Activated naive CD4-positive, alpha-beta T cell (primary cell): ENCODE measurements around the gene CYB5A.

Source experiments
- DNase-seq, 4 experiments: peaks; one replicate each; lab custom pipeline; 2025; lab: John Stamatoyannopoulos, UW

Gene CYB5A

DNA sequence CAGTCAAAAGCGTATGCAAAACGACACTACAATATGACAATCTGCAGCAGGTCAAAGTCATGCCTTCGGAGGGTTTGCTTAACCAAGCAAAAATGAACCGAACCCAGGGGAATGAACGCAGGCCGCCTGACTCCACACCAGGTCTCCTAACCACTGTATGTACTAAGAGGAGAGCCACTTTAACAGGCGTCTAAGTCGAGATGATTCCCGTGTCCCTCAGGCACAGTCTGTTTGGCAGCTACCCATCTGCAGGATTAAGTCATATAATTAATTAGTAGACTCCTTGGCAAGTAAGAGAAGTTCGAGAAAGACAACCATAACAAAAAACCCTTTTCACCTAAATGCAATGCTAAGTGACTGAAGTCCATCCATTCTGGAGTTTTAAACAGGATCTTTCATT lies 15.2 kb downstream of the CYB5A start:
- no peak for DNase-seq

DNA sequence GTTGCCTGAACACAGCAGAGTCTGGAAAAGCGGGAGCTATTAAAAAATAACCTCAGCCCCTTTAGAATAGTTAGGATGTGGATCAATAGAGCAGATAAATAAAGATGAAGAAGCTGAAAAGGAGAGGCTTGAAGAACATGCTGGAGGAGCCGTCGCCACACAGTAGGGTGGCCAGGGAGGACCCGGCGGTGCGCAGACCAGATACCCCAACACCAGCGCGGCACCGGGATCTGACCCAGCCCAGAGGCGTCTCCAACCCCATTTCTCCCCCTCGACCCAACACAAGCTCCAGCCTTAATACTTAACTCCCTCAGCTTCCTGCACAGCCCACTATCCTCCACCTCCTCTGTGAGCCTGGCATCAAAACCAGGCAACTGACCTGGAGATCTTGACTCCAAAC lies 16.0 kb downstream of the CYB5A start:
- DNase-seq: no peak

DNA sequence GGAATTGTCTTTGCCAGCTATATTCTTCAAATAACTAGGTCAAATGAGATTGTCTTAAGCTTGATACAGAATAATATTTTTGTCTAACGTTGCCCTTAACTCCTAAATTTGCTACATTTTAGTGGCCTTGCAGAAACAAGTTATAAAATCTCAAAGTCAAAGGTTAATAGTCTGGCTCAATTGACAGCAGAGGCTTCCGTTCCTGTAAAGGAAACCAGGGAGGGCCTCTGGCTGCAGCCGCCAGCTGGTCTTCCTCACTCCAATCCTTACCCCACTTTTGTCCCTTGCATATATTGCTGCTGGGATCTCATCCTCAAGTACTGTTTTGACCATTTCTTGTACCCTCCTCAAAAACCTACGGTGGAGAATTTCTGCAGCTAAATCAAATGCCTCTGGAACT lies 17.1 kb downstream of the CYB5A start:
- no peak for DNase-seq

DNA sequence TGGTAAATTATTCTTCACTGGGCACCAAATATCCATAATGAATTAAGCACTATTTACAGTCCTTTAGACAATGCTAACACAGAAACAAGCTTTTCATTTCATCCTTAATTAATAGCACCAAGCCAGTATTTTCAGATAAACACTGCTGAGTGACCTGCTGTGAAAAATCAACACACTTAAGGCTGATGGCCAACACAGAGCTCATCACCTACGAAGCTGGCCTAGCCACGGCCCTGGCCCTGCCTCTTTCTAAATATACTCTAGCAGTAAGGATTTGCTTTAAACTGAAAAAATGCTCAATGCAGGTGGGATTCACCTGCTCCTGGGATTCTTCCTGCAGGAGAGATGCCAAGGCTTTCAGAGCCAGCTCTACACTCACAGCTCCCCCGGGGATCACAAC lies 18.4 kb downstream of the CYB5A start:
- no peak for DNase-seq

DNA sequence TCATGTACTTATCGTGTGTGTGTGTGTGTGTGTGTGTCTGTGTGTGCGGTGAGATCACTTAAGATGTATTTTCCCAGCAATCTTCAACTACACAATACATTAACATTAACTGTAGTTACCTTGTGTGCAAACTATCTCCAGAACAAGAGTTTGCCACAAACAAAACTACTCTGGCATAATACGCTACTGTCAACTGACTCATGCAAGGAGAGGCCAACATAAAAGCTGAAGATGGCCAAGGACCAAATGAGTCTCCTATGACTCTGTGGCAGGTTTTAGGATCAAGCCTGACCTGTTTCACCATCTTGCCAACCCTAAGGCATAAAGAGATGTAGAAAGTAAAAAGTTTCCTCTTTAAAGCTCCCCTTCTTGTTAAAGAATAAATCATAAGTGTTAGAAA lies 20.1 kb downstream of the CYB5A start:
- DNase-seq: no peak

DNA sequence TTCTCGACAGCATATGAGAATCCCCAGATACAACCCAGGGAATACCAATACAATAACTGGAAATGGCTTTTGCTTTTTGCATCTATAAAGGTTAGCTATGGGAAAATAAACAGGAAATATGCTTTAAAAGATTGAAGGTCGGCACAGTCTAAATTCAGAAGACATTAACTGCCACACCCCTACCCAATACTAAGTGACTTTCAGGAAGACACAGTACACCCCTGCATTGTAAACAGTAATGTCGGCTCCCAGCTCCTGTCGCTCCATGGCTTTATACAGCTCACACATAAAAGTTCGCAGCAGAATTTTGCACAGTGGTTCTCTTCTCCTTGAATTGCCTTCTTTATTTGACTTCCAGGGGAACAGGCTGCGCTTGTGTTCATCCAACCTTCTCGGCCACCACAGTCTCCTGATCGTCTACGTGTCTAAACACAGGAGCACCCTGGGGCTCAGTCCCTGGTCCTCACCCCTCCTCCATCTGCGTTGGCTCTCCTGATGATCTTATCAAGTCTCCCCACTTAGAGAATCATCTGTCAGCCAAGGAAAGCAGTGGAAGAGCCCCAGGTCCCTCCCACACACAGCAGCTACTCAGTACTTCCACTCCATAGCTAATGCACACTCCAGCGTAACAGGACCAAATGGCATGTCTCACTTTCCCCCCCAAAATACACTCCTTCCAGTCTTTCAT lies 22.7 kb downstream of the CYB5A start:
- DNase-seq: no peak

DNA sequence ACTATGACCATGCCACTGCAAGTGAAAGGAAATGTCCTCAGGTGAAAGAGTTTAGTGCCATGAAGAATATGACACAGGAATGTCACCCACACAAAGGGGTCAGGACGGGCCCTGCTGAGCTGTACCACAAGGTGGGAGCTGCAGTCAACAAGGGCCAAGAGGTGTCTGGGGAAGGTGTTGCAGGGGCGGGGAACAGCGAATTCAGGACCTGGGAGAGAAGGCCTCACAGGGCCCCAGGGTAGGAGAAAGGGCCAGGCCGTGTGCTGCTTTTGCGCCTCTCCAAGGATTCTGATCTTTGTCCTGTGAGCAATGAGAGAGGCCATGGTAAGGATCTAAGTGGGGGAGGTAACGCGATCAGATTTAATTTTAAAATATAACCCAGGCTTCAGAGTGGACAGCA lies 23.6 kb downstream of the CYB5A start:
- DNase-seq: no peak

DNA sequence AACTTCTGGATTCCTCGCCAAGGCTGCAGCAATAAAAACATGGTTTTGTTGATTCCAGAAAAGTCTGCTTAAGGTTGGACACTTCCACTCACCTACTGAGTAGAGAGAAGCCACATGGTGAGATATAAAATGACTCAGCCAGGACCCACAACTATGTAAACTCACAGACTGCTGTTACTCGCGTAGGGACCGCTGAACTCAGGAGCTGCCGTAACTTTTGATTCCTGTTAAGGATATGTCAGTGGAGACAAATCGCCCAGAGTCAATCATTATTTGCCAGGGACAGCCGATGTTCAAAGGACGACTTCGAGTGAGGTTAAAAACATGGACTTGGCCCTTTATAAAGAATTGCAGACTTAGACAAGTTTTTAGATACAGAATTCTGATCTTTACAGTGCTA lies 25.6 kb downstream of the CYB5A start:
- no peak for DNase-seq

DNA sequence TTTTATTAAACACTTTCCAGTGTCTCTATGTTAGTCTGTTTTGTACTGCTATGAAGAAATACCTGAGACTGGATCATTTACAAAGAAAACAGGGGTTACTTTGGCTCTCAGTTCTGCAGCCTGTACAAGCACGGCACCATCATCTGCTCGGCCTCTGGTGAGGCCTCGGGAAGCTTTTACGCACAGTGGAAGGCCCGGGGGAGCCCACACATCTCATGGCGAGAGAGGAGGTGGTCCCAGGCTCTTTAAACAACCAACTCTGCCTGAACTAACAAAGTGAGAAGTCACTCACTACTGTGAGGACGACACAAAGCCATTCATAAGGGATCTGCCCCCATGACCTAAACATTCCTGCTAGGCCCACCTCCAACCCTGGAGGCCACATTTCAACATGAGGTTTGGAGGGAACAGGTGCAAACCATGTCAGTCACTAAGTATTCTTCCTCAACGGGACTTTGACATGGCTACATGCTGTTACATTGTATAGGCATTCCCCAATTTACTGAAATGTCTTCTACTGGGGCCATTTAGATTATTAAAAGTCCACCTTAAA lies 26.1 kb downstream of the CYB5A start:
- no peak for DNase-seq

DNA sequence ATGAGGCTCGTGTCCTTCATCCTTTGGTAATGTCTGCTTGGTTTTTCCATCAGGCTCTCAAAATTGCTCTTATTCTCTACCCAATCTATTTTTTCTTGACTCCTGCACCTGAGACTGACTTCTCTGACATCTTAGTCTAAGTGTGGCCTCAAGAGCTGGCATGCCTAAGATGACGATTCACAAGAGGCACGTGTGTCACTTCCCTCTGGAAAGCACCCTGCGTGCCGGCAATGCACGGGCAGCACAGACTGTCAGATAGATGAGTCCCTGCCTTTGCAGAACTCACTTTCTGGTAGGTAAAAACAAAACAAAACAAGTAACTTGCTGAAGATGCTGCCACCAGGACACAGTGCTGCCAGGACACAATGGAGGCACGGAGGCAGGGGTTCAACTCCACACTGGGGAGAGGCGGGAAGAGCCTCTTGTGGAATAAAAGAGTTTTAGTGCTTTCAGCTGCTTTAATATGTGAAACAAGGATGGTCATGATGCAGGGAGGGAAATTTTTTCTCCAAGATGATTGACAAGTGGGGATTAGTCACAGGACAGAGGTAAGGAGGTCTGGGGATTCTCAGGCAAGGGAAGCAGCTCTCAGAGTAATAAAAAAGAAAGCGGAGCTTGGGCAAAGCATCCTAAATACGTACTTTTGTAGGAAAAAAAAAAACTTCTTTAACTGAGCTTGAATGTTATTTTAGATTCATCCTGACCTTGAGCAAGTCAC lies 27.3 kb downstream of the CYB5A start:
- DNase-seq: no peak

DNA sequence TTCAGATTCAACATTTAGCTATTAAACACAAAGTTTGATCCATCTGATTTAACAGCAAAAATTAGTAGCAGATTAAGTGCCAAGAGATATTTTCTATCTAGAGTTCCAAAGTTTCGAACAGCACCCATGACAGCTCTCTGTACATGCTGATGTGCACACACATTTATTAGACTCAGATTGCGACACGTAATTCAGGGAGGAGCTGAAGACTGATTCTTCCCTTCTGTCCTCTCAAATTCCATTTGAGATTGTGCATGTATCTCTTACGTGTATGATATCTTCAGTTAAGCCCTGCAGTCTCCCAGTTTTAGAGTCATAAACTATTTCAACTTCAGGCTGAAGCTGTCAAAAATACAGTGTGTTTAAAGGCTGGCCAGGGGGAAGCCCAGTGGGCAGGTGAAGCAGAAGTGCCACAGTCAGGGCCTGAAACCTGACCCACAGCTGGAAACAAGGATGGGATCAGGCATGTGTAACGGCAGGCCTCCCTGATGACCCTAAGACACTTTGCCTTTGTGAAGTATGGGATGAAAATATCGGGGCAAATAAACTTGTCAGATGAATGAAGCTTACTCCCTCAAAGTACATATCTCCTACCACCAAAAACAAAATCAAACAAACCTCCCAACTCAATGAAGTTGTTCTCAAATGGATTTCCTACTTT lies 30.6 kb downstream of the CYB5A start:
- no peak for DNase-seq

DNA sequence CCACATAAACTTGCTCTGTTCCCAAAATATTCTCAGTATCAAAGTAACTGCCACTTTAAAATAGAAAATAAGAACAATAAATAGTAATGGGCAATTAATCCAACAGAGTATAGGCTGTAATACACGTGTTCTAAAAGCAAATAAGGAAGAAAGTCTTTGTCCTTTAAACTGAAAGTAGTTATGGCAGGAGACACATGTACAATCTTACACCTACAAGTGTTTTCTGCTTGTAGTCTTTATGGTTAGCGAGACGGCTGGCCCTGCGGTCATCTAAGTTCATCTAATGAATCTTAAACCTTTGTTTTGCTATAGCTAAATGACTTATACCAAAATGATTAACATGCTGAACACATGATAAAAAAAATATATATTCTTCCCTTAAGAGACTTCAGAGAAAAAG lies 32.4 kb downstream of the CYB5A start:
- DNase-seq: no peak

DNA sequence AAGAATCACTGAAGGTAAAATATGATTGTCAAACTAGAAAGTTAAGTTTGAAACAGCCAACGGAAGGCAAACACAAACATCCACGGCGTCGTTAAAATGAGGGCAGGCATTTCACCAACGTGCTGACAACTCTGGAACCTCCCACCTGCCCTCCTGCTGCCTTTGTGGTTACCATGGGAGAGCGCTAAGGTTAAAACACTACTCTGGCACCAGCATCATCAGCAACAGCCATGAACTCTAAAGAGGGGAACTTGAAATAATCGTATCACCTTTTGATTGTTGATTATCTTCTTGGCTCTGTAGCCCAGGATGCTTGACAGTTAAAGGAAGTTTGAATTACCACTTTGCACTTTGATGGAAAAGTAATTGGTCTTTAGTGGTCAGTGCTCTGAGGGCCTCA lies 34.7 kb downstream of the CYB5A start:
- DNase-seq: no peak

DNA sequence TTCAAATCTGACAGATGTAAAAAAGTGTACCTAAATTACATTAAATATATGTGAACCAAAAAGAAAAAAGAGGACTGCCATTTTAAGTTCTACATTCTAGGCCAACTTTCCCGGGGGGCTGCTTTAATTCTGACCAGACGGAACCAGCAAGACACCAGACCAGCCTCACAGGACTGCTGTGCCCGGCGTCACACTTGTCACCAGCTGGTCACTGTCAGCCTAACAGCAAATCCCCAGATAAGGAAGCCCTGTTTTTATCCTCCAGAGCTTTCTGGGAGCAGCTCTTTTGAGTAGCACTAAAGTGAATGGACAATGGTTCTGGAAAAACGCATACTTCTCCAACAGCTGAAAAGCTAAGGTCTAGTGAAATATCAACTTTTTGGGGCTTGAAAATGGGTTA lies 35.6 kb downstream of the CYB5A start:
- no peak for DNase-seq

DNA sequence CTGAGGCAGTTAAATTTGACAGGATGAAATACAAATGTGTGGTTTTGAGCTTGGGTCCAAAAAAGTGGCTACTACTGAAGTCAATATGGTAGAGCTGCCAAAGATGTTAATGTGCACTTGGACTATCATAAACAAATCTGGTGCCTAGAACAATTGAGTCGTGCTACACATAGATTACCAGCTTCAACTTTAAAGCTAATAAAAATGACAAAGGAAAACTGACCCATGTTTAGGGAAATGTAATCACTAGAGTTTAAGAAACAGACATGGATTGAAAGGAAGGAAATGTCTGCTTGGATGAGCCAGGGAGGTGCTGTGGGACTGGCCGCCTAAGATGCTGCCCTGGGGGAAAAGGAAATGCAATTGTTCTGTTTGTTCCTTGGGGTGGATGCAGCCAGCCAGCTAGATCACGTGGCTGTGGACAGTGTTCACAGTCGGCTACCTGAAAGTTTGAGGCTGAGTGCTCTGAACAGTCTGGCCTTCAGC lies 36.6 kb downstream of the CYB5A start:
- DNase-seq: no peak

DNA sequence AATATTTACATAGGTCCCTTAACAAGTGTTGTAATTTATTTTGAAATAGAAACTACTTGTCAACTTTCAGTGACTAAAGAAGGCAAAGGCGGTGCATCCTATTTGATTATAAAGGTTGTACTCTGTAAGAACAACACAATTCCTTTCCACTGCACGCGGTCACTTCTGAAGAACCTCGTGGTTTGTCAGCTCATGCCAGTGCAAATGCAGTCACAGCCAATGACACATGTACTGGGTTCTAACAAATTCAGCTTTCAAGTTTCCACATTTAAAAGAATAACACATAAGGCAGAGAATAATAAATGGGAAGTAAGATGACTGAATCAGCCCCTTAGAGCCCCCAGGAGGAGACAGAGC lies 39.7 kb downstream of the CYB5A start:
- DNase-seq: no peak

DNA sequence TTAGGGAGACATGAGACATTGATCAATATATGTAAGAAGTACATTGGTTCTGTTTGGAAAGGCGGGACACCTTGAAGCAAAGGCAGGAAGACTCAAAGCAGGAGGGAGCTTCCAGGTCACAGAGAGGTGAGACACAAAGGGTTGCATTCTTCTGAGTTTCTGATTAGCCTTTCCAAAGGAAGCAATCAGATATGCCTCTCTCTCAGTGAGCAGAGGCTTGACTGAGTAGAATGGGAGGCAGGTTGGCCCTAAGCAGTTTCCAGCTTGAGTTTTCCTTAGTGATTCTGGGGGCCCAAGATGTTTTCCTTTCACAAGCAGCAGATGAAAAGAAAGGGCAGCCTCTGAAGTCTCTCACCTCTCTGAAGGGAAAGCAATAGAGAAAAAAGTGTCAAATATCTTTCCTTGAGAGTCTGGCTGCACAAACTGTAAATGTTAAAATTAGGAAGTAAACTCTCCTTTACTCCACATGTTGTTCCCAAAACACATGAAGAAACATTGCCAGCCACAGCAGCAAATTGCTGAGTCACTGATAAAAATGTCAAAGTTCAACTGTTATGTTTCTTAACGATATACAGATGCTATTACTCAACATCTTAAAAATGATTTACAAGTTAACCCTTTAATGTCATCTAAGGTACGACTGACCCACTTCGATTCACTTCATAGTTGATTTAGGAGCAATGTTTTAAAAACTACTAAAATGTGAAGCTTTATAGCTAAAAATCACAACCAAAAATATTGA lies 40.3 kb downstream of the CYB5A start:
- DNase-seq: no peak

DNA sequence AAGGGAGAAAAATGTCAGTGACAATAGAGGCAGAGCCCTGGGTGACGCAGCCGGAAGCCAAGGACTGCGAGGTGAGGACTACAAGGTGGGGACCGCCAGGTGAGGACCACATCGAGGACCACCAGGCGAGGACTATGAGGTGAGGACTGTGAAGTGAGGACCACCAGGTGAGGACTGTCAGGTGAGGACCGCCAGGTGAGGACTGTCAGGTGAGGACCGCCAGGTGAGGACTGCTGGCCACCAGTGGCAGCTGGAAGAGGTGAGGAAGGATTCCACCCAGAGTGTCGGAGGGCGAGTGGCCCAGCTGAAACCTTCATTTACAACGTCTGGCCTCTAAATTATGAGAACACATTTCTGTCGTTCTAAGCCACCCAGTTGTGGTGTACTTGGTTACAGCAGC lies 41.6 kb downstream of the CYB5A start:
- DNase-seq: no peak

DNA sequence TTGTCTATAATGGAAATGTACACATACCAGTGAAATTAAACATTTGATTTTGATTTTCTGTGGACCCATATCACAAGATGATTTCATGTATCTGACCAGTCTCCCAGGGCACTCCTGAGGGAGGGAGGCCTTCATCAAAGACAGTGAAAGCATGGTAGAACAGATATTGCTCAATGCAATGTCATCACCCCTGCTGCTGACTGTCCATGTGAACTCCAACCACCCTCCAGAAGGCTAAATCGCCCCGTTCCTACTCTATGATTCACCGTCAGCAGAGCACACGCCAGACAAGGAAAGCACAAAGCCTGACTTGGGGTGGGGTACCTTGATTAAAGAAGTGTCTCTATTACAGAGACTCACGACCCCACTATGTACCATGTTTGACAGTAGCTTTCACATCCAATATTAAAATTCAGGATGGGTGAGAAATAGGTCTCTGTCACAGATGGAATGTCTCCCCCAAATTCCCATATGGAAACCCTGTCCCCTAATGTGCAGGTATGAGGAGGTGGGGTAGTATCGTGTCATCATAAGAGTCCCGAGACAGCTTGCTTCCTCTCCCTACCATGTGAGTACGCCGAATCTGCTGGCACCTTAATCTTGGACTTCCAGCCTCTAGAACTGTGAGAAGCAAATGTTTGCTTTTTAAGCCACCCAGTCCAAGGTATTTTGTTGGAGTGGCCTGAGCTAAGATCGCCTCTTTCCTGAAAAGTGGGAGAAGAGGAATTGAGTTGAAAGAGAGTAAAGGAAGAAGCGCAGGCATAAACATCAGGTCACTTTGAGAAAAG lies 42.4 kb downstream of the CYB5A start:
- no peak for DNase-seq

DNA sequence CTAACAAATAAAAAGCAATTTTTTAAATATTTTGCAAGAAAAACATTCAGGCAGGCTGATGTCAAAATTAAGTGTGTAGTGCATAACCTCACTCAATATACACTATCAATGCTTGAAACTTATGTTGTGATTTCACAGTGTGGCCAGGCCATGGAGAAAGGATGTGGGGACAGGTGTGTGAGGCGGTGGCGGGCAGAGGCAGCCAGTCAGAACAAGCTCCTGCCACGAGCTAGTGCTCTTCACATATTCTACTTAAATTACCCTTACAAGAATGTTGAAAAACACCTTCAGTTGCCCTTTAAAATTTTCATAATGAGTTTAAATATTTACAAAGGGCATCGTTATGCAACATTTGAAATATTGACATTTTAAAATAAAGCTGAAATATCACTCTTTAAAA lies 43.2 kb downstream of the CYB5A start:
- no peak for DNase-seq

DNA sequence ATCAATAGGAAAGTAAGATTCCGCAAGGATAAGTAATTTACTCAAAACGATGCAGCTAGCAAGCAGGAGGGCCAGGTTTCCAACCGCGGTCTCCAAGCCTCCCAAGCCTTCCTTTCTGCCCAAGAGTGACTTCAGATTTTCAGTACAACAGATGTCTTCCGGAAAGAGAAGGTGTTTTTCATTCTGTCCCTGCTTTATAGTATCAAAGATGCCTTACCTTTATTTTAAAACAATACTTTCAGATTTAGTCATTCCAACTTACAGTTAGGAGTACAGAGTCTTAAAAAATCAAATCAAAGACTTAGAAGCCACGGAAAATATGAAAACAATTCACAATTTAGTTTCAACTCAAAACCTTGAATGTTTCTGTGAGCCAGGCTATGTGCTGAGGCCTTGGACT lies 43.6 kb downstream of the CYB5A start:
- no peak for DNase-seq

DNA sequence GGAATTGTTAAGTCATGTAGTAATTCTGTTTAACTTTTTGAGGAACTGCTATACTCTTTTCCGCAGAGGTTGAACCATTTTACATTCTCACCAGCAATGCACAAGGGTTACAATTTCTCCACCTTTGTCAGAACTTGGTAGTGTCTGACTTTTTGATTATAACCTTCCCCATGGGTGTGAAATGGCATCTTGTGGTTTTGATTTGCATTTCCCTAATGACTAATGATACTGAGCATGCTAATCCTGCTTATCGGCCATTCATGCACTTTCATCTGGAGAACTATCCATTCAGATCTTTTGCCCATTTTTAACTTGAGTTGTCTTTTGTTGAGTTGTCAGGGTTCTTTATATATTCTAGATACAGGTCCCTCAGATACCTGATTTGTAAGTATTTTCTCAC lies 47.2 kb downstream of the CYB5A start:
- DNase-seq: no peak
